ENCODE results near the gene ATP8A2. TPM values are rescaled to one million over a fixed set of nuclear protein-coding genes. Genes with fewer than 3 reads are reported as not detected.

Gene ATP8A2
- total and polyA plus RNA-seq, 2 of the 8 experiments (the other 6 are each of a cell fraction or from before 2014, with no cell fraction given) = 2.4 to 8.3 TPM

GRCh38 chr13:25652764-25653163, 281.0 kb downstream of the ATP8A2 start:
- H3K27me3 ChIP-seq (replicated peaks in 1 of 4; ENCODE audit: control insufficient read depth in 3 of 4, extremely low read depth in 1 of 4, insufficient read depth in 3 of 4, low read length in 3 of 4) = no peaks in the 10 kb centered on the region
- no peak overlapping the region for H2BK120ac ChIP-seq (replicated peaks; ENCODE audit: low read depth, low read length)
- H3K4me1 ChIP-seq (replicated peaks in 1 of 4; ENCODE audit: control insufficient read depth in 3 of 4, insufficient read depth in 4 of 4, low read length in 3 of 4) = peaks cover 0 to 4% (median 0%) of the 10 kb centered on the region in 4 experiments; a peak in 1 of 7 replicates
- H3K27ac ChIP-seq (ENCODE audit: low read depth, low read length) = no peak overlapping the region
- no peak overlapping the region for H2BK15ac ChIP-seq (ENCODE audit: low read length)
- no peak overlapping the region for H3K4ac ChIP-seq (replicated peaks; ENCODE audit: insufficient read length, low read depth, low read length)
- 68% methylated on average over 2 of the region's 2 CpGs; no CpG with 5 or more reads in 1 of the 2 experiments for WGBS, 2 experiments (ENCODE audit: extremely low coverage in 1 of 2, insufficient coverage in 1 of 2, insufficient read length in 1 of 2, insufficient replicate concordance in 2 of 2, low coverage in 1 of 2, low lambda C conversion rate in 2 of 2, missing lambda C conversion rate in 1 of 2)
- H3K14ac ChIP-seq (ENCODE audit: insufficient read length) = no peak overlapping the region
- TF ChIP-seq BACH1 (IDR thresholded peaks at IDR 0.05; ENCODE audit: low read length) = peak; percentile 99
- no peak for TF ChIP-seq ATF3 (IDR thresholded peaks at IDR 0.05; ENCODE audit: insufficient read depth, low read depth, low read length)
- no peak for TF ChIP-seq CBX8 (IDR thresholded peaks at IDR 0.05; ENCODE audit: borderline replicate concordance, low read depth, low read length)
- TF ChIP-seq SIRT6 (IDR thresholded peaks at IDR 0.05; ENCODE audit: low read length) = no peak
- no peak for TF ChIP-seq POLR2A (IDR thresholded peaks at IDR 0.05; ENCODE audit: control extremely low read depth in 1 of 2, low read depth in 2 of 2, low read length in 2 of 2)
- TF ChIP-seq RAD21 (IDR thresholded peaks at IDR 0.05 in 1 of 2, conservative IDR thresholded peaks at IDR 0.05 in 1 of 2; ENCODE audit: low read depth in 2 of 2, low read length in 2 of 2) = no peak
- peak; percentile 95 for TF ChIP-seq MAFK (IDR thresholded peaks at IDR 0.05; ENCODE audit: low read depth, low read length)
- no peak overlapping the region for H4K8ac ChIP-seq (ENCODE audit: extremely low read depth, insufficient read depth, low read length)
- DNase-seq (ENCODE audit: low read depth in 1 of 2, low spot score in 2 of 2) (no peak), FAIRE-seq (peak; percentile 60)
- no peak overlapping the region for H3K9ac ChIP-seq (replicated peaks in 1 of 4; ENCODE audit: extremely low read depth in 1 of 4, low read depth in 3 of 4, low read length in 3 of 4)
- POLR2A ChIA-PET (ENCODE audit: partially characterized antibody) = no interaction called here
- no peaks in the 10 kb centered on the region for H3K79me2 ChIP-seq (ENCODE audit: control insufficient read depth in 1 of 2, insufficient read depth in 2 of 2, low read length in 2 of 2)
- no peak overlapping the region for H2BK5ac ChIP-seq (ENCODE audit: low read depth, low read length)
- no peak overlapping the region for H2BK12ac ChIP-seq (ENCODE audit: low read depth, low read length)
- no peaks in the 10 kb centered on the region for H3K79me1 ChIP-seq (ENCODE audit: low read depth, low read length)
- H3K18ac ChIP-seq (ENCODE audit: extremely low read depth, low read length) = no peak overlapping the region
- H3K9me3 ChIP-seq (ENCODE audit: insufficient read depth in 2 of 2, low read depth in 1 of 2, low read length in 1 of 2) = no peaks in the 10 kb centered on the region
- H3K56ac ChIP-seq (replicated peaks; ENCODE audit: insufficient read length, low read depth, low read length) = no peak overlapping the region
- no peaks in the 10 kb centered on the region for H4K20me1 ChIP-seq (replicated peaks in 1 of 2; ENCODE audit: control insufficient read depth in 1 of 2, insufficient read depth in 2 of 2, low read length in 2 of 2)
- H3K4me2 ChIP-seq (ENCODE audit: insufficient read depth in 1 of 2, low read depth in 2 of 2, low read length in 2 of 2) = no peak overlapping the region
- H2BK20ac ChIP-seq (ENCODE audit: low read length) = no peak overlapping the region
- no peaks in the 10 kb centered on the region for H3K36me3 ChIP-seq (ENCODE audit: control insufficient read depth in 2 of 4, insufficient read depth in 4 of 4, low read length in 3 of 4)
- CTCF ChIA-PET (ENCODE audit: partially characterized antibody) = no interaction called here
- no peak overlapping the region for H3K4me3 ChIP-seq (ENCODE audit: extremely low read depth in 1 of 4, insufficient read depth in 2 of 4, low read depth in 3 of 4, low read length in 4 of 4)
- H2AFZ ChIP-seq (ENCODE audit: low read length) = no peak overlapping the region
- H3K23ac ChIP-seq (ENCODE audit: insufficient read length) = no peak overlapping the region
- H4K5ac ChIP-seq (ENCODE audit: insufficient read length, low read depth, low read length) = no peak overlapping the region
- no peaks in the 10 kb centered on the region for H3K23me2 ChIP-seq (ENCODE audit: low read depth, low read length)
- no peak overlapping the region for H4K91ac ChIP-seq (replicated peaks; ENCODE audit: insufficient read length, low read length)
- no peak overlapping the region for H2AK5ac ChIP-seq (ENCODE audit: low read depth, low read length)

Measured in H1 (cell line).